Fibroblast of the conjunctiva (primary cell): ENCODE measurements around the gene MCM7.
"Not testable (repeated sequence)": the region's sequence is repeated elsewhere in the genome, so short reads cannot be mapped to it uniquely, and the experiment has no call there.

Experiments used
- DNase-seq: peaks from one replicate; pipeline ENCODE4 v3.0.0-alpha.2; 2010; ENCODE audit warnings: low read depth

Gene MCM7

GRCh38 chr7:100101016-100101862 is at the start of gene MCM7, which contains the start of gene AP4M1:
Gene MCM7, minus strand, starts transcription at chr7:100101397. Its CDS starts 103 bp downstream, at chr7:100101294.
Gene AP4M1, plus strand, starts transcription at chr7:100101643. Its CDS starts 72 bp downstream, at chr7:100101715.
- peak; percentile 97 for DNase-seq

GRCh38 chr7:100148559-100149328 is 47.5 kb upstream of the MCM7 start, which contains the start of gene LAMTOR4:
Gene LAMTOR4, plus strand, starts transcription at chr7:100148918. Its CDS starts 55 bp downstream, at chr7:100148973.
- peak; percentile 99 for DNase-seq

- DNase-seq = no peak
Measured at GRCh38 chr7:100148225-100148558, 47.0 kb upstream of the MCM7 start.

- no peak for DNase-seq
Measured at GRCh38 chr7:100147278-100147677, 46.1 kb upstream of the MCM7 start.

GRCh38 chr7:100146350-100146749 is 45.2 kb upstream of the MCM7 start:
- not testable (repeated sequence) for DNase-seq

GRCh38 chr7:100142461-100142860 is 41.3 kb upstream of the MCM7 start:
- DNase-seq = no peak

GRCh38 chr7:100141555-100141949 is 40.4 kb upstream of the MCM7 start:
- no peak for DNase-seq

GRCh38 chr7:100137851-100138760 is 36.9 kb upstream of the MCM7 start:
- DNase-seq = no peak

- peak; percentile 45 for DNase-seq
Measured at GRCh38 chr7:100132697-100133151, 31.5 kb upstream of the MCM7 start.

GRCh38 chr7:100132126-100132525 is 30.9 kb upstream of the MCM7 start:
- no peak for DNase-seq

GRCh38 chr7:100130608-100131453 is 29.6 kb upstream of the MCM7 start:
- no peak for DNase-seq

- not testable (repeated sequence) for DNase-seq
Measured at GRCh38 chr7:100130220-100130607, 29.0 kb upstream of the MCM7 start.

GRCh38 chr7:100128637-100128963 is 27.4 kb upstream of the MCM7 start:
- DNase-seq = no peak

GRCh38 chr7:100127866-100128636 is 26.9 kb upstream of the MCM7 start:
- DNase-seq = no peak

GRCh38 chr7:100126931-100127865 is 26.0 kb upstream of the MCM7 start, which contains the start of gene MBLAC1:
Gene MBLAC1, plus strand, starts transcription at chr7:100126967. Its CDS starts 429 bp downstream, at chr7:100127396.
- peak; percentile 83 for DNase-seq

- DNase-seq = peak; percentile 30
Measured at GRCh38 chr7:100126239-100126930, 25.2 kb upstream of the MCM7 start.

- no peak for DNase-seq
Measured at GRCh38 chr7:100124301-100125230, 23.4 kb upstream of the MCM7 start.
